HG03097 (cell line): ENCODE measurements around the gene CUEDC1.
A peak's percentile ranks its signal among the peaks of the same experiment; 100 is the strongest.
"Not testable (repeated sequence)": the region's sequence is repeated elsewhere in the genome, so short reads cannot be mapped to it uniquely, and the experiment has no call there.

Source experiments
- ATAC-seq: cut with Tn5 transposase; IDR thresholded peaks from one replicate; pipeline ENCODE4 v1.9.1; 2021; ENCODE audit not compliant: unreplicated experiment, low FRiP score

CUEDC1 gene

DNA sequence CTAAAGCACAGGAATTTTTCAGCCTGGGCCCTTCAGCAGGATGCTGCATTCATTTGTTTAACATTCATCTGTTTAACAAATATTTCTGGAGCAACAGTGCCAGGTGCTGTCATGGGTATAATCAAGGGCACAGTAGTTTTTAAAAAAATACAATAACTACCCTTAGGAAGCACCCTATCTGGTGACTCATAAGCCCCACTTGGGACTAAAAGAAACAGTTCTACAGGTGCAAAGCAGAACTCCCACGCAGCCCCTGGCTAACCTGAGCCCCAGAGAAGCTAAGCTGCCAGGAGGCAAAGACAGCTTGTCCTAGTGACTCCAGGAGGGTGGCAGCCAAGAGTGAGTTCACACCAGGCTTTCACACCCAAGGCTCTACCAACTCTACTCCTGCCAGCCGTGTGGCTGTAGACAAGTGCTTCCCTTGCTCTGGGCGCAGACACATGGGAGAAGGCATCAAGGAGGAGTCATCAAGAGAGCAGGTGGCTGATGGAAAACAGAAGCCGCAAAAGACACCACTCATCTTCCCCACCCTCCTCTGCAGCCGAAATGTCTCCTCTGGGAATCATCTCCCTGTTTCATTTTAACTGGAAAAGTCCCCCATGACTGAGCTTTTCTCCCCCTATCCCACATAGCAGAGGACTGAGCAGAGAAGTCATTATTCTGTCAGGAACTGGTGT, 14.4 kb downstream of the CUEDC1 start:
- no peak for ATAC-seq

- ATAC-seq, result no peak
Measured at GRCh38 chr17:57940231-57940630, 15.0 kb downstream of the CUEDC1 start.

DNA sequence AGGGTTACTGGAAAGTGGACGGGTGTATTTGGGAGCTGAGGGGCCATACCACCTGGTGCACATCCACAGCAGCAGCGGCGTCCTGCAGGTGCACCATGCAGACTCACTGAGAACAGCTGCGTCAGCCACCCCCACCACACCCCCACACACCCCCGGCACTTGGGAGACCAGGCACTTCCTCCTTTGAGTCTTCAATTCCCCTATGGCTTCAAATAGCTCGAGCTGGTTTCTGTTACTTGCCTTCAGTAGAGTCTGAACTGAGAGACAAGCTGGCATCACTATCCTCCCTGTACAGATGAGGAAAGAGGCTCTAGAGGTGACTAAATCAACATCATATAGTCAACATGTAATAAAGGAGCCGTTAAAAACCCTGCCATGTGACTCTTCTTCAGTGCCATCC, 15.4 kb downstream of the CUEDC1 start:
- ATAC-seq, result peak; percentile 67

- no peak for ATAC-seq
Measured at GRCh38 chr17:57938061-57938502, 17.1 kb downstream of the CUEDC1 start.

- ATAC-seq, result no peak
Measured at GRCh38 chr17:57937492-57937891, 17.7 kb downstream of the CUEDC1 start.

- no peak for ATAC-seq
Measured at GRCh38 chr17:57935833-57936807, 19.1 kb downstream of the CUEDC1 start.

DNA sequence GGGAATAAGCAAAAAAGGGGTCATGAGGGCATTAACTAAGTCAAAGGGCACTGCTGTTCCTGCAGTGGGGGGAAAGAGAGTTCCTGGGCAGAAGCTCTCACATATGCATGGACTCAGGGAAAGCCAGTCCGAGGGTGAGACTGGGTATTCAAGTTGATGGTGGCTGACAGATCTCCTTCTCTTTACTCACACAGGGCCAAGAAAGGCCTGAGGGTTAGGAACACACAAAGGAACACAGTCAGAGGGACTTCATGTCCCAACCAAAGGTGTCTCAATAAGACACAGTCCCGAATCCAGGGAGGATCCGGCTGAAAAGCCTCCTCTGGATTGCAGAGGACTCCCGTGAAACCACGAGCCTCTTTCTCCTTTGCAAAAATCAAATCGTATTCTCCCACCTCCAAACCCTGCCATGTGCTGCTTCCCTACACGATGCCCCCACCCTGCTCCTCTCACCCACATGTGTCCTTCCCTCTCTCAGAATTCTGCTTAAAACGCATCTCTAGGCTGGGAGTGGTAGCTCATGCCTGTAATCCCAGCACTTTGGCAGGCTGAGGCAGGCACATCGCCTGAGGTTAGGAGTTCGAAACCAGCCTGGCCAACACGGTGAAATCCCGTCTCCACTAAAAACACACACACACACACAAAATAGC, 23.6 kb downstream of the CUEDC1 start:
- no peak for ATAC-seq

DNA sequence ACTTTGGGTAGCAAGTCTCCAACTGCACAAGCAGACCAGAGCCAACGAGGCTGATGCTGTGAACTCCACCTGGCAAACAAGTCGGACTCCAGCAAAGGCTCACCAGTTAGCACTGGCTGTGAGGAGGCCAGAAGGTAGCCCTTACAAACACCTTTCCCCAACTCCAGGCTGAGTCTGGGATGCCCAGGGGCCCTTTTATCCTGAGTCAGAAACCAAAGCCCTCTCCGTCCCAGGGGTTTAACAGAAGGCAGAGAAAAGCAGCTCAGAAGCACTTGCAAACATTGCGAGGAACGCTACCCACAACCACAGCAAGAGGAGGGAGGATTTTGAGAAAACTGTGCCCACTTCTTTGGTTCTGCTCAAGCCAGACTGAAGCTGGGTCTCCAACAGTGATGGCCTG, 25.0 kb downstream of the CUEDC1 start:
- no peak for ATAC-seq

DNA sequence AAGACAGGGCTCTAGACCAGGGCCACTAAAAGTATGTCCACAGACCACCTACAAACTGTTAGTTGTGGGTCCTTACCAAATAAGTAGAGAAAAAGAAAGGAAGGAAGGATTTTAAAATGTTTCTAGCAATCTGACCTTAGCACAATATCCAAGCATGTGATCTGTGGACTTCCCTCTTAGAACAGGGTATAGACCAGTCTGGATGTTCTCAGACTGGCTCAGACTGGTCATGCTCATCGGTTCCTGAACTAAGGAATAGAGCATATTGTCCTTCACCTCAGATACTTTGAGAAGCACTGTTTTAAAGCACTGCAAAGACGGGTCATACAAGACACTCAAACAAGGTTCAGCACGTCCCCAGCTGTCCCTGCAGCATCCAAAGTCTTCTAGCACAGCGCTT, 25.8 kb downstream of the CUEDC1 start:
- no peak for ATAC-seq

GRCh38 chr17:57928928-57929327, 26.3 kb downstream of the CUEDC1 start:
- no peak for ATAC-seq

- no peak for ATAC-seq
Measured at GRCh38 chr17:57927048-57927723, 28.0 kb downstream of the CUEDC1 start.

GRCh38 chr17:57926723-57927047, 28.5 kb downstream of the CUEDC1 start:
- no peak for ATAC-seq

GRCh38 chr17:57925361-57925990, 29.7 kb downstream of the CUEDC1 start:
- no peak for ATAC-seq

DNA sequence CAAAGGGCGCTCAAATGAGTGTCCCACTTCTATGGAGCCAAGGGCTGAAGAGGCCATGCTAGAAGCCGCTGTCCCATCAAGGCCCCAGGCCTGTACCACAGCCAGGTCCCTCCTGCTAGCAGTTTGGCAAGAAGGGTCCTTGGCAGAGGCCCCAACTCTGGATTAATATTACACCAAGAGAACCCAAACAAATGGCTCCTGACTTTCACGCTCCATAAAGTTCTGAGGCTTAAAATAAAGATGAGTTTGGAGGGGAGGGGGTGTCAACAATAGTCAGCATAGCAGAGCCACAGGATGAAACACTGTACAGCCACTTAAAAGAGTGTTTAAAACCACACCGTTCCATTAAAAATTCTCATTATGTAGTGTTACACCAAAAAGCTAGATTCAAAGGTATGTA, 30.5 kb downstream of the CUEDC1 start:
- ATAC-seq, result no peak

DNA sequence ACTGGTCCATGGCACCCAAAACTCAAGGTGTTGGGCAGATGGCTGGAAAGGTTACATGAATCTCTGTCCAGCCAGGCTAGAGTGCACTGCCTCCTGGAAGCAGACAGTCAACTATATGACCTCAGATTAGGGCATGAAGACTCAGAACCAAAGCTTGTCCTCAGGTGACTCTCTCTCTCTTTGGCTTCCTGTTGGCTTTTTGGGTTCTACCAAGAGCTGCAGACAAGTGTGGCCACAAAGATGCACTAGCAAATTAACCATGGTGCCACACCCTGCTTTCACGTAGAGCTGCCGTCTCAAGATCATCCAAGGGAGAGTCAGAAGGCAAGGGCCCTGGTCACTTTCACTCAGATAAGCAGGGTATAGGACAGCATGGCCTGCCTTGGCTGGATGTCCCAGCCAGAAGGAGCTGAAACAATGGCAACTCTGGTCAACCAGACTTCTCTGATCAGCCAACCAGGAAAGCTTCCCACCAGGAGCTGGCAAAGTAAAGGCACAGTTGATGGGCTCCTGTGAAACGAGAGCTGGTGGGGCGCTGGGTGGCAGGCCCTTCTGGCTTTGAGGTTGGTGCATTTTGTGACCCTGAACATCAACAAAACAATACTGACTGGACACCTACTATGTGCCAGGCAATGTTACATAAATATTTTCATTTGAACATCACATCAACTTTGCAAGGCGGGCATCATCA, 31.9 kb downstream of the CUEDC1 start:
- no peak for ATAC-seq

GRCh38 chr17:57922745-57923144, 32.5 kb downstream of the CUEDC1 start:
- not testable (repeated sequence) for ATAC-seq

- ATAC-seq, result no peak
Measured at GRCh38 chr17:57920916-57921703, 34.1 kb downstream of the CUEDC1 start.

DNA sequence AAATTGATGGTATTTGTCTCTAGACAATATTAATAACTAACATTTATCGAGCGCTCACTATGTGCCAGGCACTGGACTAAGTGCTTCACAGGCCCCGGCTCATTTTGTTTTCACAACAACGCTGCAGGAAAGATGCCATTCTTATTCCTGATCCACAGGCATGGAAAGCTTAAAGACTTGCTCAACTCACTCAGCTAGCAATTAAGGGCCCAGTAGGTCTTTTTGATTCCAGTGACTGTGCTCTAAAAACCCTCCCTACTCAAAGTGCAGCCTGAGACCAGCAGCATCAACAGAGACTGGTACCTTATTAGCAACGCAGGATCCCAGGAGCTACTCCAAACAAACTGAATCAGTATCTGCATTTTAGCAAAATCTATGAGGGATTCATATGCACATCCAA, 35.3 kb downstream of the CUEDC1 start:
- ATAC-seq, result no peak
